GM23338 (cell line): ENCODE results near the gene TSR3. TPM values are rescaled to one million over a fixed set of nuclear protein-coding genes. Genes with fewer than 3 reads are reported as not detected.

Source experiments
- ATAC-seq: fragments of 200-7000 bp; cut with Tn5 transposase; 3 replicates; pipeline ENCODE4 v1.9.1; 2020
- DNase-seq: peaks from one replicate; pipeline ENCODE4 v3.0.0-alpha.2; 2015; ENCODE audit warnings: low spot score
- H2AFZ ChIP-seq: fragments of 200-600 bp; sonication (generic); 2 replicates; pipeline ENCODE4 v1.8.0; 2016; ENCODE audit warnings: antibody characterized with exemption, mild to moderate bottlenecking, moderate library complexity
- H3F3A ChIP-seq: fragments of 200-600 bp; sonication (generic); replicated peaks from 2 replicates; pipeline ENCODE4 v1.8.0; 2017; ENCODE audit warnings: antibody characterized with exemption, mixed run types, low read depth
- H3K27ac ChIP-seq: fragments of 200-600 bp; sonication (generic); 2 replicates; pipeline ENCODE4 v1.6.1; 2016; ENCODE audit warnings: low read depth
- H3K27me3 ChIP-seq: fragments of 200-600 bp; sonication (generic); 2 replicates; pipeline ENCODE4 v1.8.0; 2016; ENCODE audit warnings: mild to moderate bottlenecking, mixed run types, moderate library complexity; ENCODE audit not compliant: insufficient read depth
- H3K36me3 ChIP-seq: fragments of 200-600 bp; sonication (generic); 2 replicates; pipeline ENCODE4 v1.8.0; 2016; ENCODE audit warnings: mild to moderate bottlenecking; ENCODE audit not compliant: insufficient read depth
- H3K4me1 ChIP-seq: fragments of 200-600 bp; sonication (generic); 2 replicates; pipeline ENCODE4 v1.8.0; 2016; ENCODE audit warnings: mild to moderate bottlenecking, moderate library complexity; ENCODE audit not compliant: insufficient read depth
- H3K4me2 ChIP-seq: fragments of 200-600 bp; sonication (generic); 2 replicates; pipeline ENCODE4 v1.7.1; 2017; ENCODE audit warnings: mixed run types
- H3K4me3 ChIP-seq: fragments of 200-600 bp; sonication (generic); 2 replicates; pipeline ENCODE4 v1.6.1; 2016; ENCODE audit warnings: mixed run types
- H3K79me2 ChIP-seq: fragments of 200-600 bp; sonication (generic); replicated peaks from 2 replicates; pipeline ENCODE4 v1.8.0; 2017; ENCODE audit warnings: mild to moderate bottlenecking; ENCODE audit not compliant: insufficient read depth
- H3K9me2 ChIP-seq: fragments of 200-600 bp; sonication (generic); 2 replicates; pipeline ENCODE4 v1.8.0; 2017; ENCODE audit not compliant: insufficient read depth
- H4K20me1 ChIP-seq: fragments of 200-600 bp; sonication (generic); replicated peaks from 2 replicates; pipeline ENCODE4 v1.8.0; 2017; ENCODE audit warnings: mild to moderate bottlenecking; ENCODE audit not compliant: insufficient read depth
- H3K27ac Mint-ChIP-seq: 2 replicates; pipeline ENCODE4 v1.8.0; 2020; ENCODE audit warnings: inconsistent platforms, mild to moderate bottlenecking, moderate library complexity, mixed read lengths
- H3K27me3 Mint-ChIP-seq: 3 replicates; pipeline ENCODE4 v1.8.0; 2022; ENCODE audit warnings: low read depth, mild to moderate bottlenecking, moderate library complexity, mixed read lengths, inconsistent platforms; ENCODE audit not compliant: insufficient read depth, poor library complexity
- H3K36me3 Mint-ChIP-seq: 3 replicates; pipeline ENCODE4 v1.8.0; 2021; ENCODE audit warnings: low read depth, mild to moderate bottlenecking, inconsistent platforms, moderate library complexity, mixed read lengths
- H3K4me1 Mint-ChIP-seq: 3 replicates; pipeline ENCODE4 v1.8.0; 2020; ENCODE audit warnings: mild to moderate bottlenecking, inconsistent platforms, mixed read lengths
- H3K4me3 Mint-ChIP-seq: 3 replicates; pipeline ENCODE4 v1.8.0; 2021; ENCODE audit warnings: moderate library complexity, mild to moderate bottlenecking, inconsistent platforms, mixed read lengths
- H3K9me3 Mint-ChIP-seq: 3 replicates; pipeline ENCODE4 v1.8.0; 2020; ENCODE audit warnings: moderate library complexity, mild to moderate bottlenecking, inconsistent platforms, mixed read lengths
- STAT1 ChIP-seq: IDR thresholded peaks from one replicate; pipeline ENCODE4 v1.6.1; 2016; ENCODE audit warnings: antibody characterized with exemption; ENCODE audit not compliant: unreplicated experiment
- polyA plus RNA-seq: library from polyadenylated mRNA; unstranded; fragments of >200 nt; fragmentation: Nextera tagmentation; extraction: Ambion mirVana; gene quantifications from 2 replicates; pipeline ENCODE4 v1.2.1, GENCODE V29; 2016
- total RNA-seq: library from RNA; depleted of rRNA; stranded (reverse); fragments of >200 nt; shearing (Covaris generic); gene quantifications from 2 replicates; pipeline ENCODE4 v1.2.3, GENCODE V29; 2014
- TF ChIP-seq, protein P1 (sequence below): fragments of 250-450 bp; sonication (Bioruptor Pico); IDR thresholded peaks from 2 replicates; pipeline ENCODE4 v1.5.0; 2020; ENCODE audit warnings: mild to moderate bottlenecking, moderate library complexity
- TF ChIP-seq, protein P2 (sequence below): IDR thresholded peaks from 2 replicates; pipeline ENCODE4 v1.6.1; 2016; ENCODE audit warnings: antibody characterized with exemption
- TF ChIP-seq, protein P3 (sequence below), 2 experiments: fragments of 200-600 bp in 1 of 2; sonication (generic) in 1 of 2; conservative IDR thresholded peaks; 2 replicates each; pipeline versions ENCODE4 v1.5.1 to v1.6.1; 2016 to 2017; ENCODE audit warnings: antibody characterized with exemption in 2 of 2, low read depth in 2 of 2, mild to moderate bottlenecking in 2 of 2, moderate library complexity in 1 of 2
- TF ChIP-seq, protein P4 (sequence below): IDR thresholded peaks from one replicate; pipeline ENCODE4 v1.6.1; 2018; ENCODE audit warnings: antibody characterized with exemption; ENCODE audit not compliant: unreplicated experiment

The TSR3 gene
- total and polyA plus RNA-seq, 2 experiments from 2014 or later: 58.5 to 97.3 TPM

DNA sequence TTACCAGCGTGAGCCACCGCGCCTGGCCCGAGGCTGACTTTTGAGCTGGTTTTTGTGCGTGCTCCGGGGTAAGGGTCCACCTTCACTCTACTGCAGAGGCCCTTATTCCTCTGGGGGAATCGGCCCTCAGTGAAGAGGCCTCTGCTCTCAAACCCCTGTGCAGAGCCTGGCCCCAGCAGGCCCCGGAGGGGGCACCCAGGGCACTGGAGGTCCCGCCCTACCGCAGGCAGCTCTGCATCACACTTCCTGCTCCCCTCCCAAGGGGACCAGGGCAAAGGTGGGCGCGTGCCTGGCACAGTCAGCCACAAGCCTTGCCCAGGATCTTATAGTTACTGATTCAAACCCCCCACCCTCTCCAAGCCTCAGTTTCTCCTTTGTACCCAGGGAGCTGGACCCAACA is 45.9 kb downstream of the TSR3 start (continued):
- TF ChIP-seq, protein P1, sequence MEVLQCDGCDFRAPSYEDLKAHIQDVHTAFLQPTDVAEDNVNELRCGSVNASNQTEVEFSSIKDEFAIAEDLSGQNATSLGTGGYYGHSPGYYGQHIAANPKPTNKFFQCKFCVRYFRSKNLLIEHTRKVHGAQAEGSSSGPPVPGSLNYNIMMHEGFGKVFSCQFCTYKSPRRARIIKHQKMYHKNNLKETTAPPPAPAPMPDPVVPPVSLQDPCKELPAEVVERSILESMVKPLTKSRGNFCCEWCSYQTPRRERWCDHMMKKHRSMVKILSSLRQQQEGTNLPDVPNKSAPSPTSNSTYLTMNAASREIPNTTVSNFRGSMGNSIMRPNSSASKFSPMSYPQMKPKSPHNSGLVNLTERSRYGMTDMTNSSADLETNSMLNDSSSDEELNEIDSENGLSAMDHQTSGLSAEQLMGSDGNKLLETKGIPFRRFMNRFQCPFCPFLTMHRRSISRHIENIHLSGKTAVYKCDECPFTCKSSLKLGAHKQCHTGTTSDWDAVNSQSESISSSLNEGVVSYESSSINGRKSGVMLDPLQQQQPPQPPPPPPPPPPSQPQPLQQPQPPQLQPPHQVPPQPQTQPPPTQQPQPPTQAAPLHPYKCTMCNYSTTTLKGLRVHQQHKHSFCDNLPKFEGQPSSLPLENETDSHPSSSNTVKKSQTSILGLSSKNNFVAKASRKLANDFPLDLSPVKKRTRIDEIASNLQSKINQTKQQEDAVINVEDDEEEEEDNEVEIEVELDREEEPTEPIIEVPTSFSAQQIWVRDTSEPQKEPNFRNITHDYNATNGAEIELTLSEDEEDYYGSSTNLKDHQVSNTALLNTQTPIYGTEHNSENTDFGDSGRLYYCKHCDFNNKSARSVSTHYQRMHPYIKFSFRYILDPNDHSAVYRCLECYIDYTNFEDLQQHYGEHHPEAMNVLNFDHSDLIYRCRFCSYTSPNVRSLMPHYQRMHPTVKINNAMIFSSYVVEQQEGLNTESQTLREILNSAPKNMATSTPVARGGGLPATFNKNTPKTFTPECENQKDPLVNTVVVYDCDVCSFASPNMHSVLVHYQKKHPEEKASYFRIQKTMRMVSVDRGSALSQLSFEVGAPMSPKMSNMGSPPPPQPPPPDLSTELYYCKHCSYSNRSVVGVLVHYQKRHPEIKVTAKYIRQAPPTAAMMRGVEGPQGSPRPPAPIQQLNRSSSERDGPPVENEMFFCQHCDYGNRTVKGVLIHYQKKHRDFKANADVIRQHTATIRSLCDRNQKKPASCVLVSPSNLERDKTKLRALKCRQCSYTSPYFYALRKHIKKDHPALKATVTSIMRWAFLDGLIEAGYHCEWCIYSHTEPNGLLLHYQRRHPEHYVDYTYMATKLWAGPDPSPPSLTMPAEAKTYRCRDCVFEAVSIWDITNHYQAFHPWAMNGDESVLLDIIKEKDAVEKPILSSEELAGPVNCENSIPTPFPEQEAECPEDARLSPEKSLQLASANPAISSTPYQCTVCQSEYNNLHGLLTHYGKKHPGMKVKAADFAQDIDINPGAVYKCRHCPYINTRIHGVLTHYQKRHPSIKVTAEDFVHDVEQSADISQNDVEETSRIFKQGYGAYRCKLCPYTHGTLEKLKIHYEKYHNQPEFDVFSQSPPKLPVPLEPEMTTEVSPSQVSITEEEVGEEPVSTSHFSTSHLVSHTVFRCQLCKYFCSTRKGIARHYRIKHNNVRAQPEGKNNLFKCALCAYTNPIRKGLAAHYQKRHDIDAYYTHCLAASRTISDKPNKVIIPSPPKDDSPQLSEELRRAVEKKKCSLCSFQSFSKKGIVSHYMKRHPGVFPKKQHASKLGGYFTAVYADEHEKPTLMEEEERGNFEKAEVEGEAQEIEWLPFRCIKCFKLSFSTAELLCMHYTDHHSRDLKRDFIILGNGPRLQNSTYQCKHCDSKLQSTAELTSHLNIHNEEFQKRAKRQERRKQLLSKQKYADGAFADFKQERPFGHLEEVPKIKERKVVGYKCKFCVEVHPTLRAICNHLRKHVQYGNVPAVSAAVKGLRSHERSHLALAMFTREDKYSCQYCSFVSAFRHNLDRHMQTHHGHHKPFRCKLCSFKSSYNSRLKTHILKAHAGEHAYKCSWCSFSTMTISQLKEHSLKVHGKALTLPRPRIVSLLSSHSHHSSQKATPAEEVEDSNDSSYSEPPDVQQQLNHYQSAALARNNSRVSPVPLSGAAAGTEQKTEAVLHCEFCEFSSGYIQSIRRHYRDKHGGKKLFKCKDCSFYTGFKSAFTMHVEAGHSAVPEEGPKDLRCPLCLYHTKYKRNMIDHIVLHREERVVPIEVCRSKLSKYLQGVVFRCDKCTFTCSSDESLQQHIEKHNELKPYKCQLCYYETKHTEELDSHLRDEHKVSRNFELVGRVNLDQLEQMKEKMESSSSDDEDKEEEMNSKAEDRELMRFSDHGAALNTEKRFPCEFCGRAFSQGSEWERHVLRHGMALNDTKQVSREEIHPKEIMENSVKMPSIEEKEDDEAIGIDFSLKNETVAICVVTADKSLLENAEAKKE: no peak
- TF ChIP-seq STAT1: no peak
- TF ChIP-seq, protein P2, sequence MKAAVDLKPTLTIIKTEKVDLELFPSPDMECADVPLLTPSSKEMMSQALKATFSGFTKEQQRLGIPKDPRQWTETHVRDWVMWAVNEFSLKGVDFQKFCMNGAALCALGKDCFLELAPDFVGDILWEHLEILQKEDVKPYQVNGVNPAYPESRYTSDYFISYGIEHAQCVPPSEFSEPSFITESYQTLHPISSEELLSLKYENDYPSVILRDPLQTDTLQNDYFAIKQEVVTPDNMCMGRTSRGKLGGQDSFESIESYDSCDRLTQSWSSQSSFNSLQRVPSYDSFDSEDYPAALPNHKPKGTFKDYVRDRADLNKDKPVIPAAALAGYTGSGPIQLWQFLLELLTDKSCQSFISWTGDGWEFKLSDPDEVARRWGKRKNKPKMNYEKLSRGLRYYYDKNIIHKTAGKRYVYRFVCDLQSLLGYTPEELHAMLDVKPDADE: no peak
- TF ChIP-seq, protein P3, sequence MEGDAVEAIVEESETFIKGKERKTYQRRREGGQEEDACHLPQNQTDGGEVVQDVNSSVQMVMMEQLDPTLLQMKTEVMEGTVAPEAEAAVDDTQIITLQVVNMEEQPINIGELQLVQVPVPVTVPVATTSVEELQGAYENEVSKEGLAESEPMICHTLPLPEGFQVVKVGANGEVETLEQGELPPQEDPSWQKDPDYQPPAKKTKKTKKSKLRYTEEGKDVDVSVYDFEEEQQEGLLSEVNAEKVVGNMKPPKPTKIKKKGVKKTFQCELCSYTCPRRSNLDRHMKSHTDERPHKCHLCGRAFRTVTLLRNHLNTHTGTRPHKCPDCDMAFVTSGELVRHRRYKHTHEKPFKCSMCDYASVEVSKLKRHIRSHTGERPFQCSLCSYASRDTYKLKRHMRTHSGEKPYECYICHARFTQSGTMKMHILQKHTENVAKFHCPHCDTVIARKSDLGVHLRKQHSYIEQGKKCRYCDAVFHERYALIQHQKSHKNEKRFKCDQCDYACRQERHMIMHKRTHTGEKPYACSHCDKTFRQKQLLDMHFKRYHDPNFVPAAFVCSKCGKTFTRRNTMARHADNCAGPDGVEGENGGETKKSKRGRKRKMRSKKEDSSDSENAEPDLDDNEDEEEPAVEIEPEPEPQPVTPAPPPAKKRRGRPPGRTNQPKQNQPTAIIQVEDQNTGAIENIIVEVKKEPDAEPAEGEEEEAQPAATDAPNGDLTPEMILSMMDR (conservative IDR thresholded peaks at IDR 0.05; ENCODE audit: low read depth in 2 of 2): no peak

GRCh38 chr16:1301562-1301961 is 50.1 kb downstream of the TSR3 start:
- Histone ChIP-seq H3K27ac (no peak overlapping the region), H3K27me3 (no peaks in the 10 kb centered on the region; the same call in 1 of the 2 replicates), H4K20me1 (no peaks in the 10 kb centered on the region), H2AFZ (no peak overlapping the region), H3F3A (peaks cover 8% of the 10 kb centered on the region), H3K36me3 (no peaks in the 10 kb centered on the region), H3K79me2 (no peaks in the 10 kb centered on the region), H3K4me2 (peak overlapping the region; percentile 67; the same call in 1 of the 2 replicates), H3K4me1 (peaks cover 9% of the 10 kb centered on the region), H3K4me3 (no peak overlapping the region), H3K9me2 (no peaks in the 10 kb centered on the region)
- DNase-seq: no peak
- H3K4me3 Mint-ChIP-seq: no peak overlapping the region; the same call in 2 of the 3 replicates
- no peak for ATAC-seq
- no peak overlapping the region for H3K27ac Mint-ChIP-seq
- H3K36me3 Mint-ChIP-seq: no peaks in the 10 kb centered on the region
- H3K27me3 Mint-ChIP-seq: peaks cover 30% of the 10 kb centered on the region
- peaks cover 21% of the 10 kb centered on the region for H3K4me1 Mint-ChIP-seq
- no peaks in the 10 kb centered on the region for H3K9me3 Mint-ChIP-seq
- TF ChIP-seq, protein P2: no peak
- TF ChIP-seq, protein P4, sequence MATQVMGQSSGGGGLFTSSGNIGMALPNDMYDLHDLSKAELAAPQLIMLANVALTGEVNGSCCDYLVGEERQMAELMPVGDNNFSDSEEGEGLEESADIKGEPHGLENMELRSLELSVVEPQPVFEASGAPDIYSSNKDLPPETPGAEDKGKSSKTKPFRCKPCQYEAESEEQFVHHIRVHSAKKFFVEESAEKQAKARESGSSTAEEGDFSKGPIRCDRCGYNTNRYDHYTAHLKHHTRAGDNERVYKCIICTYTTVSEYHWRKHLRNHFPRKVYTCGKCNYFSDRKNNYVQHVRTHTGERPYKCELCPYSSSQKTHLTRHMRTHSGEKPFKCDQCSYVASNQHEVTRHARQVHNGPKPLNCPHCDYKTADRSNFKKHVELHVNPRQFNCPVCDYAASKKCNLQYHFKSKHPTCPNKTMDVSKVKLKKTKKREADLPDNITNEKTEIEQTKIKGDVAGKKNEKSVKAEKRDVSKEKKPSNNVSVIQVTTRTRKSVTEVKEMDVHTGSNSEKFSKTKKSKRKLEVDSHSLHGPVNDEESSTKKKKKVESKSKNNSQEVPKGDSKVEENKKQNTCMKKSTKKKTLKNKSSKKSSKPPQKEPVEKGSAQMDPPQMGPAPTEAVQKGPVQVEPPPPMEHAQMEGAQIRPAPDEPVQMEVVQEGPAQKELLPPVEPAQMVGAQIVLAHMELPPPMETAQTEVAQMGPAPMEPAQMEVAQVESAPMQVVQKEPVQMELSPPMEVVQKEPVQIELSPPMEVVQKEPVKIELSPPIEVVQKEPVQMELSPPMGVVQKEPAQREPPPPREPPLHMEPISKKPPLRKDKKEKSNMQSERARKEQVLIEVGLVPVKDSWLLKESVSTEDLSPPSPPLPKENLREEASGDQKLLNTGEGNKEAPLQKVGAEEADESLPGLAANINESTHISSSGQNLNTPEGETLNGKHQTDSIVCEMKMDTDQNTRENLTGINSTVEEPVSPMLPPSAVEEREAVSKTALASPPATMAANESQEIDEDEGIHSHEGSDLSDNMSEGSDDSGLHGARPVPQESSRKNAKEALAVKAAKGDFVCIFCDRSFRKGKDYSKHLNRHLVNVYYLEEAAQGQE: no peak
